ENCODE measurements around the gene RBM22.
"Not testable (repeated sequence)": the region's sequence is repeated elsewhere in the genome, so short reads cannot be mapped to it uniquely, and the experiment has no call there.

The RBM22 gene

DNA sequence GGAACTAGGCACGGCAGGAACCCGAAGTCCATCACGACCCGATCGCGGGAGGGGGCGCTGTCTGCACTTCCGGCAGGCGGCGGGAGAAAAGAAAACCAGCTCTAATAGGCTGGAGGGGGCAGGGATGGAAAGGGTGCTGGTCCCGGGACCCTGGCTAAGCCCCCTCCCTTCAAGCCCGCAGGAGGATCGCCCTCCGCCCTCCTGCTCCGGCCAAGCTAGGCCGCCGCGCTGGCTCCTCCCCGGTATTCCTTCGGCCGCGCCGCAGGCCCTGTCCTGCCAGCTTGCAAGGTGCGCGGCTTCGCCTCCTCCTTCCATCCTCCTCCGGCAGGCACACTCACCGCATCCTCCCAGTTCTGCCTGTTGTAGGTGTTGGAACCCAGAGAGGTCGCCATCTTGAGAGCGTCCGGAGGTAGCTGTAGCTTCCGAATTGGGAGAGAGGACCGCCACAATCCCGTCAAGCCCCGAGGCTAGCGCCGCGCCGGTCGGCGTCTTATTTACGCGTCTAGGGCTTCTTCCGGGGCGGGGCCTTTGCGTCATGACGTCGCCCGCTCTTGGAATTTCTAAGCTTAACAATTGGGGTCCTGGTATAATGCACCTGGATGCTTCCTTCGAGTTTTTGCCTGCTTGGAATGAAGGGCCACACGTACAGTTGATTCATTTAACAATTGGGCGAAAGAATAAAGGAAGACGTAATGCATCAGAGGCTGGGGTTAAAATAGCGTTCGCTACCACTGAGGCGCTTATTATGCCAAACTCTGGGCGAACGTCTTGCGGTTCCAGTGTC is at the start of gene RBM22:
TSS of gene RBM22 (minus strand) at position 469 of the 784 bp plus-strand sequence. CDS start at position 392, 77 bp downstream.
- DNase-seq: peak; percentile 63 to 77

DNA sequence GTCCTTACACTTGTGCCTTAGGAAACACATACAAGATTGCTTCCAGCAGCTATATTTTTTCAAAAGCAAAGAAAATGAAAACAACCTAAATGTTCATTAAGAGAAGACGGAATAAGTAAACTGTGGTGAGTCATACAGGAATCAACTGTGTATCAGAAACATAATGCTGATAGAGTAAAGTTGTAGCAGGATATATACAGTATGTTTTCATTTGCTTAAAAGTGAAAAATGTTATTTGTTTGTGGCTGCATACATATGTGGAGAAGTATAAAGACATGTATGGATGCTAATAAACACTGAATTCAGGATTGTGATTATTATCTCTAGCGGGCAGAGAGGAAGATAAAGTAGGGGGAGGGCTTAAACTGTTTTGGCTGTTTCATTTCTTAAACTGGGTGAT is 49.6 kb upstream of the RBM22 start:
- no peak for DNase-seq

DNA sequence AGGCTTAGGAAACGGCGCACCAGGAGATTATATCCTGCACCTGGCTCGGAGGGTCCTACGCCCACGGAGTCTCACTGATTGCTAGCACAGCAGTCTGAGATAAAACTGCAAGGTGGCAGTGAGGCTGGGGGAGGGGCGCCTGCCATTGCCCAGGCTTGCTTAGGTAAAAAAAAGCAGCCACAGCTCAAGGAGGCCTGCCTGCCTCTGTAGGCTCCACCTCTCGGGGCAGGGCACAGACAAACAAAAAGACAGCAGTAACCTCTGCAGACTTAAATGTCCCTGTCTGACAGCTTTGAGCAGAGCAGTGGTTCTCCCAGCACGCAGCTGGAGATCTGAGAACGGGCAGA is 42.3 kb upstream of the RBM22 start:
- not testable (repeated sequence) for DNase-seq

DNA sequence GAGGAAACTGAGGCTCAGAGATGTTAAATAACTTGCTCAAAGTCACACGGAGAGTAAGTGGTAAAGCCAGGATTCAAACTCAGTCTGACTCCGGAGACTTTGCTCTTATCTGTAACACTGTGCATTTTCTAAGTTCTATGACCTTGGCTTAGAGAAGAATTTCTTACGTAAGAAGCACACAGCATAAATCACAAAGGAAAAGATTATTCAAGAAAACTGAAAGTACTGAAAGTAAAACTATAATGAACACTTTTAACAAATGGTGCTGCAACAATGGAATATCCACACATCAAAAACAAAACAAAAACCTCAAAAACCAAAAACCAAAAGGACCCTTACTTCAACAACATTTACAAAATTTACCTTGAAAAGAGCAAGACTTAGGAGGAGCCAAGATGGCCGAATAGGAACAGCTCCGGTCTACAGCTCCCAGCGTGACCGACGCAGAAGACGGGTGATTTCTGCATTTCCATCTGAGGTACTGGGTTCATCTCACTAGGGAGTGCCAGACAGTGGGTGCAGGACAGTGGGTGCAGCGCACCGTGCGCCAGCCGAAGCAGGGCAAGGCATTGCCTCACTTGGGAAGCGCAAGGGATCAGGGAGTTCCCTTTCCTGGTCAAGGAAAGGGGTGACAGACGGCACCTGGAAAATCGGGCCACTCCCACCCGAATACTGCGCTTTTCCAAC is 41.7 kb upstream of the RBM22 start:
- DNase-seq: not testable (repeated sequence)

DNA sequence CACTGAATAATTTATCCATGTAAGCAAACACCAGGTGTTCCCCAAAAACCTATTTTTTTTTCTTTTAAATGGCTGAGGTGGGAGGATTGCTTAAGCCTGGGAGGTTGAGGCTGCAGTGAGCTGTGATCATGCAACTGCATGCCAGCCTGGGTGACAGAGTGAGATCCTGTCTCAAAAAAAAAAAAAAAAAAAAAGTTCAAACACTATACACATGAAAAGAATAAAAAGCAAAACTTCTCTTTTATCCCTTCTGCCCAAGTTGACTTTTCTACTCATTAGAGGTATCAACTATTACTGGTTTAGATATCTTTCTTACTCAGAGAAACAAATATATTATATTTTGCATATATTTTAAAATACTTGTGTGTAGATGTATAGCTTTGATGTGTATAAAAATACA is 40.1 kb upstream of the RBM22 start:
- DNase-seq: no peak

DNA sequence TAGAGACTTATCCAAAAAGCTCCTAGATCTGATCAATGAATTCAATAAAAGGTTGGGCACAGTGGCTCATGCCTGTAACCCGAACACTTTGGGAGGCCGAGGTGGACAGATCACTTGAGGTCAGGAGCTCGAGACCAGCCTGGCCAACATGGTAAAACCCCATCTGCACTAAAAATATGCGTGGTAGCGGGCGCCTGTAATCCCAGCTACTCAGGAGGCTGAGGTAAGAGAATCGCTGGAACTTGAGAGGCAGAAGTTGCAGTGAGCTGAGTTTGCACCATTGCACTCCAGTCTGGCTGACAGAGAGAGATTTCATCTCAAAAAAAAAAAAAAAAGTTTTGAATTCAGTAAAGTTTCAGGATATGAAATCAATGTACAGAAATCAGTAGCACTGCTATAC is 38.0 kb upstream of the RBM22 start:
- DNase-seq: no peak

DNA sequence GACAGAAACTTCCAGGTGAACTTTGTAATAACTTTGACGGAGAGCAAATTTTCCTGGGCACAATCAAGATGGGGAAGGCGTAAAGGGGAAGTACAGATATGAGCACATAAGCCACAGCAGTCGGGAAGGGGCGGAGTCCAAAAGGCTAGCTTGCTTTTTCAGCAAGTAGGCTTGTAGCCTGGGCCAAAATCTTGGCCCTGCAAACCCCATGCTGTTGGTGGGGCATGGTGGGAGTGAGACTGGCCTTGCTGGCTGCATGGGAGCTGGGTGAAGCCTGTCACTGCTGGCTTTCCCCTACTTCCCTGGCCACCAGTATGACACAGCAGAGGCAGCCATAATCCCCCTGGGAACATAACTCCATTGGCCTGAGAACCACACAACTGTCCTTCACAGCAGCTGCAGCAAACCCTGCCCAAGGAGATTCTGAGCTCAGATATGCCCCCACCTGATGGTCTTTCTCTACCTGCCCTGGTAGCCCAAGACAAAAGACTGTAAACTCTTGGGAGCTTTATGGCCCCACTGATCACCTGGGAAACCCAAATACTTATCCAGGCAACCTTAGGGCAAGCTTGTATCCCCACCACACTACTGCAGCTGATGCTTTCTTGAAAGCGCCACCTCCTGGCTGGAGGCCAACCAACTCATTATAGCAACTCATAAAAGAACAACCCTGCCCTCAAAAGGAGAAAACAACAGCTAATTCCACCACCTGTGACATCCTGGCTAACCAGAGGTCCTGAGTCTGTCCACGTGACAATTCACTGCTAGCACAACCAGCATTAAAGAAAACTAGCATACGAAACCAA is 33.9 kb upstream of the RBM22 start:
- no peak for DNase-seq

DNA sequence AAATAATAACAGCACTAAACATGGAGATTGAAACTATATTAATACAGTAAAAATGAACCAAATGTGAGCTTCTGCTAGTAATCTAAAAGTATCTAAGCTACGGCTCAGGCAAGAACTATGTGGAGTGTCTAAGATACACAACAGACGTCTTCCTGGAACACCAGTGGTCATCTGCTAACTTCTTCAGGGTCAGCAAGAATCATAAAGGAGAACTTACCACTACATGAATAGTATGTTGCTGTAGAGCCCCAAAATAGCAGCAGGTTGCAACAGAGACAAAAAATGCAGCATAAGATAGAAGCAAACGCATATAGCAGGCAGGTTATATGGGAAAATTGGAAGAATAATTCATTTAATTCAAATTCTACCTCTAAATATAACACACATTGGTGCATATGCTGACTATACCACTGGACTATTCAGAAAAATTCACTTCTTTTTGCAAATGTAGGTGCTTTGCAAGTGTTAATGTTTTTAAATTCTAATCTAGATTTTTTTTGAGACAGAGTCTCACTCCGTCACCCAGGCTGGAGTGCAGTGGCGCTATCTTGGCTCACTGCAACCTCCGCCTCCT is 30.9 kb upstream of the RBM22 start:
- DNase-seq: no peak

DNA sequence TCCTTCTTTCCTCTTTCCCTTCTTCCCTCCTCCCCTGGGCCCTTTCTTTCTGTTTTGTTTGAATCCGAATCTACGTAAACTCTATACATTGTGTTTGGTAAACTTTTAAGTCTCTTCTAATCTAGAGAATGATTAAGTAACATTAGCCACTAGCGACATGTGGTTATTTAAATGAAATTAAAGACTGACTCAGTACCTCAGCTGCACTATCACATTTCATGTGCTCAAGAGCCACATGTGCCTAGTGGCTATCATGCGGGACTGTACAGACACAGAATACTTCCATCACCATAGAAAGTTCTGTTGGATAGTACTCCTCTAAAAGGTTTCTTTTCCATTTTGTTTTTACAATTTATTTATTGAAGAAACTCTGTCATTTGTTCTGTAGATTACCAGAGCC is 29.0 kb upstream of the RBM22 start:
- DNase-seq: no peak

DNA sequence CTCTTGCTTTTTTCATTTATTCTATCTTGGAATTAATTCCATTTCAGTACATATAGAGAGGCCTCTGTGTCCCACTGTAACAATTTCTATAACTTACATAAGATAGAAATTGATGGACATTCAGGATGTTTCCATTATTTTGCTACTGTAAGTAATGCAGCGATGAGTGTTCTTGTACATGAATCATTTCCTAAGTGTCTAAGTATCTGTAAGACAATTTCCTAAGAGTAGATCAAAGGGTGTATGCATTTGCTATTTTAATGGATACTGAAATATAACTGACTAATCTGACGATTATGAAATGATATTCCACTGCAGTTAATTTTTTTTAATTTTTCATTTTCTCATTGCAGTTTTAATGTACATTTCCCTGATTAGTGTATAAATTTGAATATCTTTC is 23.0 kb upstream of the RBM22 start:
- no peak for DNase-seq

DNA sequence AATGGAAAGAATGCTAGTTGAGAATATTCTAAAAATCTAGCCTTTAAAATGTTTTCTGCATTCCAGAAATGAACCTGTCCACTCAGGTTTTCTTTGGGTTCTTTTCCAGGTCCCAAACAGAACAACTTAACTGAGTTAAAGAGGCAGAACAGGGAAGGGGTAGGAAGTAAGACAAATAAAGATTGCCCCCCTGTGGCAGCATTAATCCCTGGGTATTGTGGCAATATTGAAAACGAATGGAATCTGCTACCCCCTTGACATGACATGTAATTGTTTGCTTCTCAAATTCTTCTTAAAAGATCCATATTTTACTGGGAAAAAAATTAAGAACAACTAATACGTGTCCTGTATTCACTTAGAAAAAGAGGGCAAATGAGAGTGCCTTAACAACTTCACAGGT is 9.3 kb upstream of the RBM22 start:
- DNase-seq: no peak

DNA sequence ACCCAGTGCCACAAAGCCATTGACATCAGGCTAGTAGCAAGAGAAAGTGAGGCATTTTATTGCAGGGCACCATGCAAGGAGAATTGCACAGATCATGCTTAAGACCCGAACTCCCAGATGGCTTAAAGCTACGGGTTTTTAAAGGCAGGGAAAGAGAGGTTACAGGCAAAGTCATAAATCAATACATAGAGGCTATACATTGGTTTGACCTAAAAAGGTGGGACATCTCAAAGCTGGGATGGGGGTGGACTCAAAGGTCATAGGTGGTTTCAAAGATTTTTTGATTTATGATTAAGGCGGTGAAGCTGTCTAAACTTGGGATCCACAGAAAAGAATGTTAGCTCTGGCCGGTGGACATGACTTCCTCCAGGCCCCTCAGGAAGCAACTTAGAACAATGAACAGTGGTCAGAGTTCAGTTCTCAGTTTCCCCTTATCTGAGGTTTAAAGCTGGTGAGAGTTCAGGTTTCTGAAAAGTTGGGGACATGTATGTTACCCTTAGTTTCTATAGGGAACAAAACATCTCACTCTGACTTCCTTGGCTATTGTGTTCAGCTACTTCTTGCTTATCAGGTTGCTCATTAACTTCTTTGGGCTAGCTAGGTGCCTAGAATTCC is 6.0 kb upstream of the RBM22 start:
- no peak for DNase-seq

DNA sequence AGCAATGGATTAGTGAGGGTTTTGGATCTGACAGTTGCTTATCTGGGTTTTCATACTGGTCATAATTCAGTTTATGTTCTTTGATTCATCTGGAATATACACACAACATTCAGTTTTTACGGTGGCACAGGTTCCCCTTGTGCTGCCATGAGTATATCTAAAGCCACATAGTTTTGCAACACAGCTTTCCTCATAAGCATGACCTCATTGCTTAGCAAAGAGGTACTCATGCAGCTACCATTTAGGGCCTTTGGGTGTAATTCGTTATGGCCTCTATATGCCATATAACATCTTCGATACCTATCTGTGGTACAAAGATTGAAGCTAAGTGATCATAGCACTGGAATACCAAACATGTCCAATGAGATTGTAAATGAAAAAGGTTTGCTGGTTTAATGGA is 2.9 kb upstream of the RBM22 start:
- DNase-seq: no peak

DNA sequence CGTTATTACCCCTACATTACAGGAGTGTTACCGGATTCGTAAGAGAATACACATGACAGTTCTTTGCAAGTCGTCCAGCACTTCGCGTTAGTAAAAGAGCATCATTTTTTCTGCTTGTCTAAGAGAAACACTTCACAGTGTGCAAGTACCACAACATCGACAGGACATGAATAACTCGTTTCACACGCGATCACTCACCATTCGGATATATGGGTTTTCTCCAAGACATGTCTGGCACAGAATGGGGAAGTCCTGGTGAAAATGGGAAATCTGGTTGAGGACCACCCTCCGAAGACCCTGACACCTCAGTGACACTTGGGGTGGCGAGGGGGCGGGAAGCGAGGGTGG is 642 bp downstream of the RBM22 start:
- DNase-seq: no peak

DNA sequence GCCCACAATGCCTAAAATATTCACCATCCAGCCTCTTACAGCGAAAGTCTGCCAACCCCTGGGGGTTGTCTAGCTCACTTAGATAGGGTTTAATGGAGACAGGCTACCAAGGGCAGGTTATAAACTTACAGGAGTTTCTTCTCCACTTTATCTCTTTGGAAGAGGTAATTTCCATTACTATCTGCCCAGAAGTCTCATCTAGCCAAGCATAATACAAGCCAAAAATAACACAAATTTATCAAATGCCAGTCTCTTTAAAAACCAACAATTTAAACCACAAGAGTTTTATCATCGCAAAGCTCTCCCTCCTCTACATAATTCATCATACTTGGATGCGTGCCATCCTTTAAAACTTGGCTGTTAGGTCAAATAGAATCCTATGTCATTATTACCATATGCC is 6.2 kb downstream of the RBM22 start:
- DNase-seq: no peak

DNA sequence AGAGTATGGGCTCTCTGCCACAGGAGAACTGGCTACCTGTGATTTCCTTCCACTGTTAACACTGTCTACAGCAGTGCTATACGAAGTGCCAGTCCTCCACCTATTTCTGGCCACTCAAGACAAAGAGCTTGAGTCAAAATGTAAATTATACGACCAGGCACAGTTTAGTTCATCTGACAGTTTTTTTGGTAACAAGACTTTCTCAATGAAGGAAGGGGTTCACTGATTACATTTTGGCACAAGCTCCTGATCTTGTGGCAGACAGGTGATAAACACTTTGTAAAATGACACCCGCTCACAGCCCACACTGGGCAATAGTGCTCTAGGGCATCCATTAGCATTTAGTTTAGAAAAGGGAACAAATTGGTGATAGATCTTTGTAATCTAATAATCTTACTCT is 8.6 kb downstream of the RBM22 start:
- no peak for DNase-seq

DNA sequence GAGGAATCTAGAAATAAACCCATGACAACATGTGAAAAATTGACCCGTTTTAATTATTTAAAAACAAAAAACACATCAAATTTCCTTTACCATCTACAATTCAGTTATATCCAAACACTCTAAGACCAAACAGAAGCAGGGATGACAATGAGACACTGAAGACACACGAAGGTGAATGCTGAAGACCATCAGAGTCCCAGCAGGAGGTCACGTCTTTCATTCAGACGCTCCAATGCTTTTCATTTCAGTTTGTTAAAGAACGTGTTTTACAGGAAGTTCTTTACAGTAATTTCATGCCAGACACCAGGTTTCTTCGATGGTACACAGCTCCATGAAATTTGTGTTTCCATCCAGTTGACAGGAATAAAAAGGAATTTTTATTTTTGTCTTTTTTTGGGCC is 10.1 kb downstream of the RBM22 start:
- no peak for DNase-seq

DNA sequence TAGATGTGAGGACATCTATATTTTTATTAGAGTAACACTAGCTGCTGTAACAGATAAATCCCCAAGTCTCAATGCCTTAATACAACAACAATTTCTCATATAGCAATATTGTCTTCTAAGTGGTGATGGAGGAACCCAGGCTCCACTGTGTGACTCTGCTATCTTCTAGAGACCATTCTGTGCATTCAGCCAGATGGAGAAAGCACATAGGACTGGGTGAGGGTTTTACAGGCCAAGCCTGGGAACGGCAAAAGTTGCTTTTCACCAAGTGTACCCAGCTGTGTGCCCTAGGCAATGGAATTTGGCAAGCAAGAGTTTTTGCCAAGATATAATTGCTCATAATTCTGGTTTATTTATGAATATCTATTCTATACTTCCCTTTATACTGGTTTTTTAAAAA is 11.7 kb downstream of the RBM22 start:
- no peak for DNase-seq

DNA sequence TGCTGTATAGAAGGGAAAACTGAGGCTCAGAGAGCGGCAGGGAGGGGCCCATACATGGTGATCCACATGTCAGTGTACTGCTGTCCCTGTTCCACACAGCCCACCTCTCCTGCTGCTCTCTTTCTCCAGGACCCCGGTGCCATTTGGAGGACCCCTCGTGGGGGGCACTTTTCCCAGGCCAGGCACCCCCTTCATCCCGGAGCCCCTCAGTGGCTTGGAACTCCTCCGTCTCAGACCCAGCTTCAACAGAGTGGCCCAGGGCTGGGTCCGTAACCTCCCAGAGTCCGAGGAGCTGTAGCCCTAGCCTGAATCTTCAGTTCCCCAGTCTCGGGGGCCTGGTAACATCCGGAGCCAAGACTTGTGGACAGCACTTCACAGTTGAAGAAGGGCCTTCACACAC is 24.3 kb downstream of the RBM22 start:
- DNase-seq: no peak

DNA sequence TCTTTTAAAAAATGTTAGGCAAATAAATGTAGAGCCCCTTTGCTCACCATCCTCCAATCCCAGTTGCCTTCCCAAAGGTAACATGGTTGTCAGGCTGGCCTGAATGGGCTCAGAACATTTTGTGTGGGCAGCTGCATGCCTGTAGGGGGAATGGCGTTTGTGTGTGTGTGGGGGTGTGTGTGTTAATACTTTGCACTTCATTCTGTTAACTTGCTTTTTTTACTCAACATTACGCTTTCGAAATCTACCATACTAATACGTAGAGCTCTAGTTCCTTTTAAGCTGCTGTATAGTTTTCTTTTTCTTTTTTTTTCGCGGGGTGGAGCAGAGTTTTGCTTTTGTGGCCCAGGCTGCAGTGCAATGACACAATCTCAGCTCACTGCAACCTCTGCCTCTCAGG is 25.8 kb downstream of the RBM22 start:
- DNase-seq: no peak

DNA sequence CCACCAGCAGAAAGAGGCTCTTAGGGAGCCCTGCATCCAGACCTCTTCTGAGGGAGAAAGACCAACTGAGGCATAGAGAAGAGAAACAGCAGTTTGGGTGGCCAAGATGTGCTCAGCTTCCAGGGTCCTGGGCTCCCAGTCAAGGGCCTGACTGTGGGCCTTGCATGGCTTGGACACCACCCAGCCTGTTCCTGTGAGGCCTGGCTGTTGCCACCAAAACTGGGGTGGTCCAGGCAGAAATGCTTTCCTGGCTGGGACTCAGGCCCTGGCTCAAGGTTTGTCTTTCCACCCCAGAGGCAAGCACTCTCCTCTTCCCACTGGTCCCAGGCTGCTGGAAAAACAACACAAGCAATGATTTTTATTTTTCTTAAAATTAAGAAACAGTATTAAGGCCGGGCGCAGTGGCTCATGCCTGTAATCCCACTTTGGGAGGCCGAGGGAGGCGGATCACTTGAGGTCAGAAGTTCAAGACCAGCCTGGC is 26.5 kb downstream of the RBM22 start:
- DNase-seq: no peak

DNA sequence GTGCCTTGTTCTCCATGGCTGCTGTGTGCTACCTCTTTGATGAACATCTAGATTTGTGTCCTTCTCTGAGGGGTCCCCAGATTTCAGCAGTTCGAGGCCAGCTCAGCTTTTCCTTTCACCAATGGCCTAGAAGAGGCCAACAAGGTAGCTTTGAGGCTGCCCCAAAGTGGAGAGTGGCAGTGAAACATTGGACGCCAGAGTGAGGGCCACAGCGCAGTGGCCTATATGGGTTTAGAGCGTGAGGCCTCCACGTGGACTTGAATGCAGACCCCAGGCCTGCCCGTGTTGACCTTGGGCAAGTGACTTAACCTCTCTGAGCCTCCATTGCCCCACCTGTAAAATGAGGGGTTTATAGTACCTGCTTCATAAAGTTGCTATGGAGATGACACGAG is 28.0 kb downstream of the RBM22 start:
- DNase-seq: no peak

DNA sequence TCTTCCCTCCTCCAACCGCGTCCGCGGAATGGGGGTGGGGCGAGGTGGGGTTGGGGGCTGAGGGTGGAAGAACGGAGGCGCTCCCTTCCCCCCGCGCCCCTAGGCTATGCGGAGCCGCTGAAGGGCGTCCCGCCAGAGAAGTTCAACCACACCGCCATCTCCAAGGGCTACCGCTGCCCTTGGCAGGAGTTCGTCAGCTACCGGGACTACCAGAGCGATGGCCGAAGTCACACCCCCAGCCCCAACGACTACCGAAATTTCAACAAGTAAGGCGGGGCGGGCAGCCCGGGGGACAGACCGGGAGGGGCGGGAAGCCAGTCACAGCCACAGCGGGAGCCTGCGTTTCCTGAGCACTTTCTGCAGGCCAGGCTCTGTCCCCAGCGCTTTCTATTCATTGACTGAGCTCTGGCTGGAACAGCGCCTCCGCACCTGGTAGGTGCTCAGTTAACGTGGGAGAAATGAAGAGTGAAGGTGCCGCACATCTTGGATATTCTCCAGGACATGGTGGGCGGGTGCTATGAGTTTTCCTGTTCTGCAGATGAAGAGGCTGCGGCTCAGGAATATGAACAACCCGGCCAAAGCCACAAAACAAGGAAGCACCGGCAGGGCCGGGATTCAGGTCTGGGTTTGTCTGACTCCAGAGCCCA is 28.5 kb downstream of the RBM22 start:
- no peak for DNase-seq

All from NCI-H1930 (cell line).